GM12892 (cell line): ENCODE measurements around the gene GPR146.

Experiments
- POLR2A ChIP-seq: IDR thresholded peaks from 2 replicates; pipeline ENCODE4 v1.6.1; 2011; ENCODE audit warnings: low read depth, low read length, control low read depth
- POLR2AphosphoS5 ChIP-seq: IDR thresholded peaks from 2 replicates; pipeline ENCODE4 v1.6.1; 2011; ENCODE audit warnings: low read depth, low read length, control low read depth
- TAF1 ChIP-seq: IDR thresholded peaks from 2 replicates; pipeline ENCODE4 v1.6.1; 2011; ENCODE audit warnings: low read depth, mild to moderate bottlenecking, control low read depth, low read length, borderline replicate concordance

DNA sequence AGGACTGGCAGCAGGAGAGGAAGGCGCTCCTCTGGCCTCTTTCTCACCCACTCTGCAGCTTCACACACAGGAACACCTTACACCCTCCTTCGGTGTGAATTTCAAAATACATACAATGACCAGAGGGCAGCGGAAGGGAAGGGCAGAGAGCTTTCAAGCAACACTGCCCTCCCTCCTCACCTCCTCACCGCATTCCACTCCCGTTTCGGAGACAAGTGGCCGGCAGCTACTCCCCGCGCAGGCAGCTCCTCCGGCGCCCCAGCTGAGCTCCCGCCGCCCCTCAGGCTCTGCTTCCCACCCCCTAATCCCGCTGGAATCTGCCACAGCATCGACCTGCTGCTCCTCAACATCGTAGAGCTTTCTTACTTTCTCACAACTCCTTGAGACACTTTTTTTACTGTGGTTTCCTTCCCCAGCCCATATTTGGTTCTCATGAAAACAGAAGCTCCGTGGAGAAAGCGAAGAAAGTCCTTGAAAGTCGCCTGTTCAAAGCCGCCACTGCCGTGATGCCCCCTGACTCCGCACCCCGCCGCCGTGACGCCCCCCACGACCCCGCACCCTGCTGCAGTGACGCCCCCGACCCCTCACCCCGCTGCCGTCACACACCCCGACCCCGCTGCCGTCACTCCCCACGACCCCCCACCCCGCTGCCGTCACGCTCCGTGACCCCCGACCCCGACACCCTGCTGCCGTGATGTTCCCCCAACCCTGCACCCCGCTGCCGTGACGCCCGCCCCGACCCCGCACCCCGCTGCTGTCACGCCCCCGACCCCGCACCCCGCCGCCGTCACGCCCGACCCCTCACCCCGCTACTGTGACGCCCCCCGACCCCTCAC is 29.0 kb downstream of the GPR146 start:
- no peak for TF ChIP-seq POLR2A
- TF ChIP-seq POLR2AphosphoS5: no peak
- no peak for TF ChIP-seq TAF1
